K562 (cell line): ENCODE measurements around the gene ST7. TPM values are rescaled to one million over a fixed set of nuclear protein-coding genes. Genes with fewer than 3 reads are reported as not detected.

Experiments
- ATF1 ChIP-seq, 2 experiments: fragments of 450-650 bp in 1 of 2; IDR thresholded peaks; 2 replicates each; pipeline ENCODE4 v1.6.1; 2016; ENCODE audit warnings: missing compliant biosample characterization in 1 of 2, missing genetic modification characterization in 1 of 2
- BRCA1 ChIP-seq, 2 experiments: fragments of 450-650 bp in 1 of 2; sonication (generic) in 1 of 2; formaldehyde crosslinking in 1 of 2; IDR thresholded peaks; 2 replicates each; pipeline versions ENCODE4 v1.5.0 to v1.6.1; 2017 to 2020; ENCODE audit warnings: mild to moderate bottlenecking in 1 of 2, missing genetic modification reagents in 1 of 2
- E4F1 ChIP-seq: fragments of 250-450 bp; sonication (Bioruptor Pico); IDR thresholded peaks from 2 replicates; pipeline ENCODE4 v1.5.0; 2021; ENCODE audit warnings: mild to moderate bottlenecking, borderline replicate concordance
- KHSRP ChIP-seq: fragments of 450-650 bp; IDR thresholded peaks from 2 replicates; pipeline ENCODE4 v1.6.1; 2017
- MAX ChIP-seq: sonication (generic); formaldehyde crosslinking; IDR thresholded peaks from 2 replicates; pipeline ENCODE4 v1.9.0; 2022; ENCODE audit warnings: mild to moderate bottlenecking, missing genetic modification reagents
- PML ChIP-seq: IDR thresholded peaks from 2 replicates; pipeline ENCODE4 v1.6.1; 2012; ENCODE audit warnings: low read length, inconsistent platforms
- RAD21 ChIP-seq, 2 experiments: fragments of 250-450 bp in 1 of 2; fragments of 450-650 bp in 1 of 2; sonication (Bioruptor Pico) in 1 of 2; formaldehyde crosslinking in 1 of 2; IDR thresholded peaks in 1 of 2; conservative IDR thresholded peaks in 1 of 2; 2 replicates each; pipeline versions ENCODE4 v1.4.0 to v1.8.0; 2020 to 2022; ENCODE audit warnings: mild to moderate bottlenecking in 2 of 2, moderate library complexity in 1 of 2
- SIN3A ChIP-seq, 2 experiments: fragments of 150-350 bp in 1 of 2; IDR thresholded peaks; 2 replicates each; pipeline ENCODE4 v1.6.1; 2011 to 2016; ENCODE audit warnings: borderline replicate concordance in 2 of 2, low read depth in 2 of 2, low read length in 2 of 2, mild to moderate bottlenecking in 2 of 2, moderate library complexity in 2 of 2; ENCODE audit not compliant: control insufficient read depth in 1 of 2
- SIX5 ChIP-seq, 2 experiments: IDR thresholded peaks; 2 replicates each; pipeline ENCODE4 v1.6.1; 2011; ENCODE audit warnings: low read length in 2 of 2, borderline replicate concordance in 1 of 2, low read depth in 1 of 2, mild to moderate bottlenecking in 1 of 2, moderate library complexity in 1 of 2; ENCODE audit not compliant: insufficient read depth in 1 of 2
- SNRNP70 ChIP-seq: fragments of 200-400 bp; formaldehyde crosslinking; optimal IDR thresholded peaks from 2 replicates; pipeline ENCODE3; 2017; ENCODE audit warnings: low read depth, low read length
- TAL1 ChIP-seq: fragments of 450-650 bp; IDR thresholded peaks from 2 replicates; pipeline ENCODE4 v1.6.1; 2016; ENCODE audit warnings: mild to moderate bottlenecking
- TCF3 ChIP-seq: sonication (generic); formaldehyde crosslinking; IDR thresholded peaks from 2 replicates; pipeline ENCODE4 v1.4.0; 2020; ENCODE audit warnings: mild to moderate bottlenecking, missing genetic modification reagents
- TEAD4 ChIP-seq, 2 experiments: sonication (generic) in 1 of 2; formaldehyde crosslinking in 1 of 2; IDR thresholded peaks; 2 replicates each; pipeline versions ENCODE4 v1.6.1 to v1.8.0; 2012 to 2022; ENCODE audit warnings: borderline replicate concordance in 1 of 2, inconsistent platforms in 1 of 2, low read length in 1 of 2, mild to moderate bottlenecking in 1 of 2, missing genetic modification reagents in 1 of 2
- ZBTB33 ChIP-seq: sonication (generic); formaldehyde crosslinking; IDR thresholded peaks from 2 replicates; pipeline ENCODE4 v1.8.1; 2023; ENCODE audit warnings: mild to moderate bottlenecking, missing genetic modification reagents
- ZKSCAN8 ChIP-seq: fragments of 200-800 bp; sonication (Bioruptor generic); IDR thresholded peaks from 2 replicates; pipeline ENCODE4 v1.6.1; 2016; ENCODE audit warnings: missing genetic modification characterization, missing compliant biosample characterization
- ZNF511 ChIP-seq: sonication (generic); formaldehyde crosslinking; IDR thresholded peaks from 2 replicates; pipeline ENCODE4 v1.8.0; 2022; ENCODE audit warnings: mild to moderate bottlenecking, missing genetic modification reagents
- ZNF561 ChIP-seq: fragments of 450-650 bp; formaldehyde crosslinking; conservative IDR thresholded peaks from 2 replicates; pipeline ENCODE4 v1.4.0; 2020; ENCODE audit warnings: mild to moderate bottlenecking, moderate library complexity
- ZNF707 ChIP-seq: fragments of 250-450 bp; sonication (Bioruptor Pico); conservative IDR thresholded peaks from 2 replicates; pipeline ENCODE4 v1.8.0; 2022; ENCODE audit warnings: inconsistent platforms, mild to moderate bottlenecking, moderate library complexity
- polyA plus RNA-seq, 8 experiments: library from polyadenylated mRNA; depleted of rRNA in 4 of 8; stranded (reverse) in 5 of 8; unstranded in 3 of 8; fragments of >200 nt; fragmentation: Nextera tagmentation in 2 of 8; fragmentation: Illumina TruSeq in 1 of 8; extraction: Ambion mirVana in 2 of 8; extraction: Trizol in 1 of 8; gene quantifications; 2 replicates each; pipeline versions ENCODE4 v1.2.1 to v1.2.3, GENCODE V29; 2011 to 2014; ENCODE audit warnings: inconsistent platforms in 1 of 8, missing spikeins in 1 of 8
- total RNA-seq, 7 experiments: library from RNA; depleted of rRNA in 6 of 7; stranded (reverse); fragments of >200 nt in 6 of 7; fragmentation: Illumina TruSeq in 2 of 7; extraction: Trizol in 2 of 7; gene quantifications; 2 replicates each; pipeline versions ENCODE4 v1.2.1 to v1.2.3, GENCODE V29; 2011 to 2021; ENCODE audit warnings: low replicate concordance in 1 of 7

Gene ST7
- total and polyA plus RNA-seq, 9 of the 15 experiments (the other 6 are each of a cell fraction or from before 2014, with no cell fraction given): 23.9 to 56.3 (median 36.9) TPM

GRCh38 chr7:117019786-117020590 lies 66.7 kb downstream of the ST7 start (continued):
- no peak for TF ChIP-seq TAL1
- no peak for TF ChIP-seq BRCA1 (IDR thresholded peaks at IDR 0.05)
- TF ChIP-seq BRCA1 (CRISPR knock-in tag; IDR thresholded peaks at IDR 0.05): no peak
- no peak for TF ChIP-seq E4F1 (CRISPR knock-in tag)
- TF ChIP-seq ZNF707: no peak
- no peak for TF ChIP-seq ZBTB33 (CRISPR knock-in tag)
- no peak for TF ChIP-seq MAX (CRISPR knock-in tag)
- no peak for TF ChIP-seq TCF3
- TF ChIP-seq SIN3A (IDR thresholded peaks at IDR 0.05; ENCODE audit: borderline replicate concordance in 2 of 2, control insufficient read depth in 1 of 2, low read depth in 2 of 2, low read length in 2 of 2): no peak
- no peak for TF ChIP-seq ZNF511 (CRISPR knock-in tag)
- no peak for TF ChIP-seq RAD21 (CRISPR knock-in tag; conservative IDR thresholded peaks at IDR 0.05 in 1 of 2, IDR thresholded peaks at IDR 0.05 in 1 of 2)
- TF ChIP-seq TEAD4 (IDR thresholded peaks at IDR 0.05; ENCODE audit: low read length): 0 out of 2 replicates have a peak, but pooled peaks have one; percentile 5
- TF ChIP-seq TEAD4 (CRISPR knock-in tag; IDR thresholded peaks at IDR 0.05; ENCODE audit: borderline replicate concordance): no peak
- TF ChIP-seq ZKSCAN8 (CRISPR knock-in tag): no peak
- TF ChIP-seq ZNF561 (CRISPR knock-in tag): no peak
- no peak for TF ChIP-seq KHSRP
- peak; percentile 46; the same call in 1 of the 2 replicates for TF ChIP-seq PML
- no peak for TF ChIP-seq SNRNP70
- no peak for TF ChIP-seq ATF1 (CRISPR knock-in tag; IDR thresholded peaks at IDR 0.05)
- peak; percentile 96 for TF ChIP-seq ATF1 (tag; IDR thresholded peaks at IDR 0.05)
- no peak for TF ChIP-seq SIX5 (IDR thresholded peaks at IDR 0.05; ENCODE audit: borderline replicate concordance in 1 of 2, insufficient read depth in 1 of 2, low read depth in 1 of 2, low read length in 2 of 2)
